Liver (tissue), 9 donors: ENCODE data around the gene HECTD1. TPM values are rescaled to one million over a fixed set of nuclear protein-coding genes. Genes with fewer than 3 reads are reported as not detected.

Source experiments
- DNase-seq: peaks from one replicate; pipeline ENCODE4 v3.0.0-alpha.2; 2017; ENCODE audit warnings: low spot score
- H3K27ac ChIP-seq, 2 donors: one replicate each; pipeline ENCODE4 v1.7.0; 2013; ENCODE audit warnings: inconsistent platforms in 2 of 2, low read length in 2 of 2, control low read depth in 1 of 2, low read depth in 1 of 2, mild to moderate bottlenecking in 1 of 2
- H3K27me3 ChIP-seq, 4 donors: one replicate each; pipeline versions ENCODE4 v1.6.1 to v1.7.0; 2013; ENCODE audit warnings: low read length in 3 of 4, inconsistent platforms in 1 of 4, mild to moderate bottlenecking in 1 of 4, moderate library complexity in 1 of 4; ENCODE audit not compliant: control insufficient read depth in 4 of 4, insufficient read depth in 4 of 4
- H3K36me3 ChIP-seq, 4 donors: one replicate each; pipeline versions ENCODE4 v1.6.1 to v1.7.0; 2013; ENCODE audit warnings: low read length in 3 of 4, mild to moderate bottlenecking in 3 of 4, low read depth in 1 of 4, moderate library complexity in 1 of 4; ENCODE audit not compliant: control insufficient read depth in 4 of 4, insufficient read depth in 3 of 4
- H3K4me1 ChIP-seq, 4 donors: one replicate each; pipeline versions ENCODE4 v1.6.1 to v1.7.0; 2013; ENCODE audit warnings: low read length in 3 of 4, mild to moderate bottlenecking in 3 of 4, moderate library complexity in 1 of 4; ENCODE audit not compliant: control insufficient read depth in 4 of 4, insufficient read depth in 4 of 4
- H3K4me3 ChIP-seq, 3 donors: one replicate each; pipeline versions ENCODE4 v1.6.1 to v1.7.0; 2013; ENCODE audit warnings: low read length in 3 of 3, control low read depth in 1 of 3, low read depth in 1 of 3, mild to moderate bottlenecking in 1 of 3
- H3K9ac ChIP-seq, 2 donors: one replicate each; pipeline ENCODE4 v1.7.0; 2013; ENCODE audit warnings: low read length in 2 of 2, mild to moderate bottlenecking in 2 of 2, moderate library complexity in 2 of 2, control low read depth in 1 of 2, low read depth in 1 of 2
- H3K9me3 ChIP-seq, 4 donors: one replicate each; pipeline versions ENCODE4 v1.6.1 to v1.7.0; 2013; ENCODE audit warnings: low read length in 3 of 4; ENCODE audit not compliant: control insufficient read depth in 4 of 4
- ATF3 ChIP-seq: IDR thresholded peaks from 2 replicates; pipeline ENCODE4 v1.6.1; 2016; ENCODE audit warnings: antibody characterized with exemption
- FOXA1 ChIP-seq: IDR thresholded peaks from 2 replicates; pipeline ENCODE4 v1.6.1; 2016; ENCODE audit warnings: antibody characterized with exemption
- FOXA2 ChIP-seq: IDR thresholded peaks from 2 replicates; pipeline ENCODE4 v1.6.1; 2016; ENCODE audit warnings: antibody characterized with exemption
- GABPA ChIP-seq, 2 donors: IDR thresholded peaks in 1 of 2; conservative IDR thresholded peaks in 1 of 2; 2 replicates each; pipeline ENCODE4 v1.6.1; 2016; ENCODE audit warnings: antibody characterized with exemption in 2 of 2, mild to moderate bottlenecking in 1 of 2, moderate library complexity in 1 of 2
- HNF4A ChIP-seq, 2 donors: conservative IDR thresholded peaks; 2 replicates each; pipeline ENCODE4 v1.6.1; 2016; ENCODE audit warnings: antibody characterized with exemption in 2 of 2, mild to moderate bottlenecking in 2 of 2
- JUND ChIP-seq, 2 donors: IDR thresholded peaks; 2 replicates each; pipeline ENCODE4 v1.6.1; 2016; ENCODE audit warnings: antibody characterized with exemption in 2 of 2
- MAX ChIP-seq: IDR thresholded peaks from 2 replicates; pipeline ENCODE4 v1.6.1; 2016; ENCODE audit warnings: antibody characterized with exemption
- NR2F2 ChIP-seq: IDR thresholded peaks from 2 replicates; pipeline ENCODE4 v1.6.1; 2016; ENCODE audit warnings: antibody characterized with exemption
- RAD21 ChIP-seq, 2 donors: IDR thresholded peaks; 2 replicates each; pipeline ENCODE4 v1.6.1; 2016; ENCODE audit warnings: antibody characterized with exemption in 2 of 2, mild to moderate bottlenecking in 2 of 2
- REST ChIP-seq: IDR thresholded peaks from 2 replicates; pipeline ENCODE4 v1.6.1; 2016; ENCODE audit warnings: antibody characterized with exemption, mild to moderate bottlenecking
- RXRA ChIP-seq, 2 donors: IDR thresholded peaks; 2 replicates each; pipeline ENCODE4 v1.6.1; 2017 to 2018; ENCODE audit warnings: antibody characterized with exemption in 2 of 2, mild to moderate bottlenecking in 1 of 2
- SP1 ChIP-seq: IDR thresholded peaks from 2 replicates; pipeline ENCODE4 v1.6.1; 2018; ENCODE audit warnings: antibody characterized with exemption, mild to moderate bottlenecking
- TAF1 ChIP-seq: conservative IDR thresholded peaks from 2 replicates; pipeline ENCODE4 v1.6.1; 2016; ENCODE audit warnings: antibody characterized with exemption, mild to moderate bottlenecking
- ZBTB33 ChIP-seq: IDR thresholded peaks from 2 replicates; pipeline ENCODE4 v1.6.1; 2016; ENCODE audit warnings: antibody characterized with exemption
- WGBS: extraction: QIAGEN DNeasy Blood & Tissue Kit; methylation state at CpG from one replicate; pipeline ENCODE4 v1.1.7; 2013; 5-methylcytosine and 5-hydroxymethylcytosine counted together
- polyA plus RNA-seq, 2 donors: library from polyadenylated mRNA; stranded (reverse) in 1 of 2; unstranded in 1 of 2; fragments of 200-250 nt in 1 of 2; fragments of >200 nt in 1 of 2; fragmentation: Nextera tagmentation in 1 of 2; extraction: Ambion mirVana in 1 of 2; gene quantifications; one replicate each; pipeline versions ENCODE4 v1.2.1 to v1.2.3, GENCODE V29; 2013 to 2015
- total RNA-seq, 2 donors: library from RNA; depleted of rRNA; stranded (reverse); fragments of >200 nt; gene quantifications; one replicate each; pipeline ENCODE4 v1.2.3, GENCODE V29; 2014
- TF ChIP-seq, protein P1 (sequence below): fragments of 150-350 bp; IDR thresholded peaks from 2 replicates; pipeline ENCODE4 v1.5.1; 2017; ENCODE audit warnings: improper control_type of control experiment, low read depth, low read length; ENCODE audit not compliant: missing input control
- donor health status: healthy.
- donor health status: healthy.
- donor health status: healthy.
- donor health status: healthy.
- donor health status: healthy.

The HECTD1 gene
- total and polyA plus RNA-seq, 4 donors = 46.8 to 256 (median 118) TPM

DNA sequence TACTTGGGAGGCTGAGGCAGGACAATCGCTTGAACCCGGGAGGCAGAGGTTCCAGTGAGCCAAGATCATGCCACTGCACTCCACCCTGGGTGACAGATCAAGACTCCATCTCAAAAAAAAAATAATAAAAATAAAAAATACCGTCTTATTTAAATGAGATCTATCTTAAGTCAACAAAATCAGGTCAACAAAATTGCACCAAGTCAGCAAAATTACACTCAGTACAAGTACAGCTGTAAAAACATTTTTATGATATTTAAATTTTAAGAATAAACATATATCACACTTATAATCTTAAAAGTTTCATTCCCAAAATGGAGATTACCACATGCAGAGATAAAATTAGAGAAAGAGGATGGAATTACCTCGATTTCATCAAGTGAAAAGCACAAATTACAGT, 33.2 kb downstream of the HECTD1 start:
- H3K4me1 ChIP-seq = no peaks in the 10 kb centered on the region
- no peaks in the 10 kb centered on the region for H3K27me3 ChIP-seq
- H3K27ac ChIP-seq = no peak overlapping the region
- H3K9me3 ChIP-seq = no peaks in the 10 kb centered on the region
- H3K36me3 ChIP-seq = peaks cover 14 to 66% (median 57%) of the 10 kb centered on the region in 4 donors
- no peak for DNase-seq
- H3K9ac ChIP-seq = no peak overlapping the region
- TF ChIP-seq HNF4A (conservative IDR thresholded peaks at IDR 0.05) = no peak
- no peak for TF ChIP-seq REST
- TF ChIP-seq ZBTB33 = no peak
- TF ChIP-seq, protein P1, sequence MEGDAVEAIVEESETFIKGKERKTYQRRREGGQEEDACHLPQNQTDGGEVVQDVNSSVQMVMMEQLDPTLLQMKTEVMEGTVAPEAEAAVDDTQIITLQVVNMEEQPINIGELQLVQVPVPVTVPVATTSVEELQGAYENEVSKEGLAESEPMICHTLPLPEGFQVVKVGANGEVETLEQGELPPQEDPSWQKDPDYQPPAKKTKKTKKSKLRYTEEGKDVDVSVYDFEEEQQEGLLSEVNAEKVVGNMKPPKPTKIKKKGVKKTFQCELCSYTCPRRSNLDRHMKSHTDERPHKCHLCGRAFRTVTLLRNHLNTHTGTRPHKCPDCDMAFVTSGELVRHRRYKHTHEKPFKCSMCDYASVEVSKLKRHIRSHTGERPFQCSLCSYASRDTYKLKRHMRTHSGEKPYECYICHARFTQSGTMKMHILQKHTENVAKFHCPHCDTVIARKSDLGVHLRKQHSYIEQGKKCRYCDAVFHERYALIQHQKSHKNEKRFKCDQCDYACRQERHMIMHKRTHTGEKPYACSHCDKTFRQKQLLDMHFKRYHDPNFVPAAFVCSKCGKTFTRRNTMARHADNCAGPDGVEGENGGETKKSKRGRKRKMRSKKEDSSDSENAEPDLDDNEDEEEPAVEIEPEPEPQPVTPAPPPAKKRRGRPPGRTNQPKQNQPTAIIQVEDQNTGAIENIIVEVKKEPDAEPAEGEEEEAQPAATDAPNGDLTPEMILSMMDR = no peak
- no peak for TF ChIP-seq MAX
- no peak for TF ChIP-seq FOXA2
- TF ChIP-seq FOXA1 = no peak
- TF ChIP-seq GABPA (IDR thresholded peaks at IDR 0.05 in 1 of 2, conservative IDR thresholded peaks at IDR 0.05 in 1 of 2) = no peak
- no peak for TF ChIP-seq ATF3
- TF ChIP-seq JUND (IDR thresholded peaks at IDR 0.05) = no peak
- TF ChIP-seq TAF1 = no peak
- TF ChIP-seq NR2F2 = no peak
- no peak for TF ChIP-seq RAD21 (IDR thresholded peaks at IDR 0.05)
- 91% methylated on average over 4 of the region's 4 CpGs for WGBS
- no peak overlapping the region for H3K4me3 ChIP-seq

DNA sequence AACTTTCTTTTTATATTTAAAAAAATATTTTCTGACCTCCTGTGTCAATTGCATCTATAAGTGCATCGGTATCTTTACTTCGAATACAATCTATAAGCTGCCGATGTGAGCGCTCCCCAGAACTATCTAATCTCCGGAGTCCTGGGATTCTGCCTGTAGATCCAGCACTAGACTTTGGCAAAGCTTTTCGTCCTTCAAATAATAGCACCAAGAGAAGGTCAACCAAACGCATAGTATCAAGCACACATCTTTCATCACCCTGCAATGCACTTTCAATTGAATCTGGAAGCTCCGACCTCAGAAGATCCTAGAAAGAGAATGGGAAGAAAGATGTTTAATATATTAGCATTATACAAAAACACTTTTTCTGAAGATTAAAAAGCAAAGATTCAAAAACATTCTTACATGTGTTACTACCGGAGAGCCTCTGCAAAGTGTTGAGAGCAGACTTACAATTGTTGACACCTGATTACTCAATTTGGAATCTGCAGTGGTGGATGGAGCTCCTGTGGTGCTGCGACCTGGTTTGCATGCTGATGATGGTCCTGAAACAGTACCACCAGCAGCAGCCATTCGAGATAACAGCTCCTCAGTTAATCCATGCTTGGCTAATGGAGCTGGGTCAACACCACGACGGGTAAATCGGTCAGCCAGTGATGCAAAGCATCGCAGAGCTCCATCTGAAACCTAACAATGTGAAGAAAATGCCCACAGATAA, 34.3 kb downstream of the HECTD1 start:
- Histone ChIP-seq H3K9ac (no peak overlapping the region), H3K9me3 (no peaks in the 10 kb centered on the region), H3K4me3 (no peak overlapping the region), H3K27ac (no peak overlapping the region), H3K36me3 (peaks cover 13 to 72% (median 63%) of the 10 kb centered on the region in 4 donors), H3K27me3 (no peaks in the 10 kb centered on the region), H3K4me1 (no peaks in the 10 kb centered on the region)
- no peak for DNase-seq
- WGBS = 90% methylated on average over 15 of the region's 15 CpGs
- TF ChIP-seq NR2F2 = no peak
- TF ChIP-seq ZBTB33 = no peak
- TF ChIP-seq, protein P1 = no peak
- TF ChIP-seq JUND (IDR thresholded peaks at IDR 0.05) = no peak
- no peak for TF ChIP-seq HNF4A (conservative IDR thresholded peaks at IDR 0.05)
- TF ChIP-seq TAF1 = no peak
- no peak for TF ChIP-seq GABPA (IDR thresholded peaks at IDR 0.05 in 1 of 2, conservative IDR thresholded peaks at IDR 0.05 in 1 of 2)
- TF ChIP-seq SP1 = no peak
- TF ChIP-seq FOXA1 = no peak
- TF ChIP-seq RXRA (IDR thresholded peaks at IDR 0.05) = no peak
